Thyroid gland (tissue), 4 donors: ENCODE results near the gene PIGZ. TPM values are rescaled to one million over a fixed set of nuclear protein-coding genes. Genes with fewer than 3 reads are reported as not detected.

Source experiments
- DNase-seq, 2 donors: peaks; one replicate each; pipeline ENCODE4 v3.0.0-alpha.2; 2019
- H3K27ac ChIP-seq, 3 donors: fragments of 200-600 bp; sonication (generic); 1 replicate in 2 of 3; 2 replicates in 1 of 3; pipeline ENCODE4 v1.5.1; 2016 to 2019; ENCODE audit warnings: mild to moderate bottlenecking in 1 of 3, moderate library complexity in 1 of 3
- H3K27me3 ChIP-seq: fragments of 200-600 bp; sonication (generic); one replicate; pipeline ENCODE4 v1.5.1; 2019
- H3K36me3 ChIP-seq, 2 donors: fragments of 200-600 bp; sonication (generic); one replicate each; pipeline ENCODE4 v1.5.1; 2016 to 2019
- H3K4me1 ChIP-seq, 2 donors: fragments of 200-600 bp; sonication (generic); one replicate each; pipeline ENCODE4 v1.5.1; 2017 to 2019
- H3K4me3 ChIP-seq, 3 donors: fragments of 200-600 bp; sonication (generic); replicated peaks in 1 of 3; 1 replicate in 2 of 3; 2 replicates in 1 of 3; pipeline ENCODE4 v1.5.1; 2016; ENCODE audit warnings: mild to moderate bottlenecking in 1 of 3
- H3K9me3 ChIP-seq: fragments of 200-600 bp; sonication (generic); one replicate; pipeline ENCODE4 v1.5.1; 2017
- POLR2A ChIP-seq, 2 donors: fragments of 450-650 bp; IDR thresholded peaks; one replicate each; pipeline ENCODE4 v1.6.1; 2017; ENCODE audit warnings: antibody characterized with exemption in 2 of 2, mild to moderate bottlenecking in 2 of 2, moderate library complexity in 1 of 2
- WGBS, 2 donors: methylation state at CpG; one replicate each; pipeline ENCODE4 v1.1.5; 2017; 5-methylcytosine and 5-hydroxymethylcytosine counted together
- intact Hi-C: fragments of 100-400 bp; cut with DNase I; formaldehyde crosslinking; loops from one replicate; pipeline ENCODE4 v1.15.1; 2023
- total RNA-seq, 4 donors: library from RNA; depleted of rRNA; stranded (reverse); fragments of >200 nt; gene quantifications; one replicate each; pipeline ENCODE4 v1.2.3, GENCODE V29; 2016
- TF ChIP-seq, protein P1 (sequence below), 6 experiments: fragments of 200-600 bp in 3 of 6; fragments of 450-650 bp in 3 of 6; sonication (generic) in 3 of 6; IDR thresholded peaks; one replicate each; pipeline ENCODE4 v1.5.1; 2016 to 2019; ENCODE audit warnings: antibody characterized with exemption in 6 of 6, mild to moderate bottlenecking in 2 of 6, inconsistent platforms in 1 of 6, moderate library complexity in 1 of 6

PIGZ gene
- total RNA-seq, 4 donors from 2014 or later: 0.46 to 9.5 (median 6.3) TPM

GRCh38 chr3:196916995-196917394, 51.6 kb downstream of the PIGZ start:
- TF ChIP-seq POLR2A (IDR thresholded peaks at IDR 0.05): no peak
- TF ChIP-seq, protein P1, sequence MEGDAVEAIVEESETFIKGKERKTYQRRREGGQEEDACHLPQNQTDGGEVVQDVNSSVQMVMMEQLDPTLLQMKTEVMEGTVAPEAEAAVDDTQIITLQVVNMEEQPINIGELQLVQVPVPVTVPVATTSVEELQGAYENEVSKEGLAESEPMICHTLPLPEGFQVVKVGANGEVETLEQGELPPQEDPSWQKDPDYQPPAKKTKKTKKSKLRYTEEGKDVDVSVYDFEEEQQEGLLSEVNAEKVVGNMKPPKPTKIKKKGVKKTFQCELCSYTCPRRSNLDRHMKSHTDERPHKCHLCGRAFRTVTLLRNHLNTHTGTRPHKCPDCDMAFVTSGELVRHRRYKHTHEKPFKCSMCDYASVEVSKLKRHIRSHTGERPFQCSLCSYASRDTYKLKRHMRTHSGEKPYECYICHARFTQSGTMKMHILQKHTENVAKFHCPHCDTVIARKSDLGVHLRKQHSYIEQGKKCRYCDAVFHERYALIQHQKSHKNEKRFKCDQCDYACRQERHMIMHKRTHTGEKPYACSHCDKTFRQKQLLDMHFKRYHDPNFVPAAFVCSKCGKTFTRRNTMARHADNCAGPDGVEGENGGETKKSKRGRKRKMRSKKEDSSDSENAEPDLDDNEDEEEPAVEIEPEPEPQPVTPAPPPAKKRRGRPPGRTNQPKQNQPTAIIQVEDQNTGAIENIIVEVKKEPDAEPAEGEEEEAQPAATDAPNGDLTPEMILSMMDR (IDR thresholded peaks at IDR 0.05): no peak
- peak; percentile 10 to 37 for DNase-seq
- no peaks in the 10 kb centered on the region for H3K27me3 ChIP-seq
- WGBS, 2 donors: 53 to 67% methylated on average over 3 of the region's 3 CpGs
- no peak overlapping the region for H3K4me3 ChIP-seq
- no peaks in the 10 kb centered on the region for H3K9me3 ChIP-seq
- H3K27ac ChIP-seq: no peak overlapping the region
- intact Hi-C loops: no loop called here
- H3K36me3 ChIP-seq: peaks cover 0 to 2% of the 10 kb centered on the region in 2 donors
- no peaks in the 10 kb centered on the region for H3K4me1 ChIP-seq

- 95% methylated on average over 1 of the region's 1 CpG for WGBS, 2 donors
- TF ChIP-seq, protein P1 (IDR thresholded peaks at IDR 0.05): no peak
- TF ChIP-seq POLR2A (IDR thresholded peaks at IDR 0.05): no peak
- intact Hi-C loops: no loop called here
These were observed 52.4 kb downstream of the PIGZ start for GRCh38 chr3:196916221-196916620.

GRCh38 chr3:196915375-196915774, 53.3 kb downstream of the PIGZ start:
- no peak for DNase-seq
- H3K4me1 ChIP-seq: no peaks in the 10 kb centered on the region
- peaks cover 0 to 2% of the 10 kb centered on the region in 2 donors for H3K36me3 ChIP-seq
- WGBS, 2 donors: 86 to 93% methylated on average over 3 of the region's 3 CpGs
- TF ChIP-seq, protein P1 (IDR thresholded peaks at IDR 0.05): no peak
- no peak for TF ChIP-seq POLR2A (IDR thresholded peaks at IDR 0.05)
- H3K4me3 ChIP-seq: no peak overlapping the region
- intact Hi-C loops: no loop called here
- H3K27me3 ChIP-seq: no peaks in the 10 kb centered on the region
- H3K27ac ChIP-seq: no peak overlapping the region
- no peaks in the 10 kb centered on the region for H3K9me3 ChIP-seq

More at GRCh38 chr3:196916221-196916620, 52.4 kb downstream of the PIGZ start:
- Histone ChIP-seq H3K27me3 (no peaks in the 10 kb centered on the region), H3K27ac (no peak overlapping the region), H3K4me1 (no peaks in the 10 kb centered on the region), H3K36me3 (peaks cover 0 to 2% of the 10 kb centered on the region in 2 donors), H3K9me3 (no peaks in the 10 kb centered on the region), H3K4me3 (no peak overlapping the region)
- DNase-seq: no peak

GRCh38 chr3:196914866-196915265, 53.8 kb downstream of the PIGZ start:
- peaks cover 0 to 2% of the 10 kb centered on the region in 2 donors for H3K36me3 ChIP-seq
- no peaks in the 10 kb centered on the region for H3K4me1 ChIP-seq
- intact Hi-C loops: no loop called here
- no peaks in the 10 kb centered on the region for H3K27me3 ChIP-seq
- H3K4me3 ChIP-seq: no peak overlapping the region
- DNase-seq: no peak
- 91 to 98% methylated on average over 4 of the region's 4 CpGs for WGBS, 2 donors
- TF ChIP-seq POLR2A (IDR thresholded peaks at IDR 0.05): no peak
- TF ChIP-seq, protein P1 (IDR thresholded peaks at IDR 0.05): no peak
- no peaks in the 10 kb centered on the region for H3K9me3 ChIP-seq
- no peak overlapping the region for H3K27ac ChIP-seq

- no peak overlapping the region for H3K4me3 ChIP-seq
- WGBS, 2 donors: 97 to 100% methylated on average over 2 of the region's 2 CpGs
- no peaks in the 10 kb centered on the region for H3K27me3 ChIP-seq
- H3K27ac ChIP-seq: no peak overlapping the region
- peaks cover 27 to 49% of the 10 kb centered on the region in 2 donors for H3K36me3 ChIP-seq
- no peaks in the 10 kb centered on the region for H3K9me3 ChIP-seq
- no peaks in the 10 kb centered on the region for H3K4me1 ChIP-seq
- TF ChIP-seq POLR2A (IDR thresholded peaks at IDR 0.05): no peak
- TF ChIP-seq, protein P1 (IDR thresholded peaks at IDR 0.05): no peak
- intact Hi-C loops: no loop called here
- no peak for DNase-seq
These were observed 64.9 kb downstream of the PIGZ start for GRCh38 chr3:196903740-196904139.
